Measurements from ENCODE around the gene ZBTB7C. TPM values are rescaled to one million over a fixed set of nuclear protein-coding genes. Genes with fewer than 3 reads are reported as not detected.

The ZBTB7C gene
- polyA plus RNA-seq, 4 donors, result 14.8 to 18.7 (median 17.2) TPM

DNA sequence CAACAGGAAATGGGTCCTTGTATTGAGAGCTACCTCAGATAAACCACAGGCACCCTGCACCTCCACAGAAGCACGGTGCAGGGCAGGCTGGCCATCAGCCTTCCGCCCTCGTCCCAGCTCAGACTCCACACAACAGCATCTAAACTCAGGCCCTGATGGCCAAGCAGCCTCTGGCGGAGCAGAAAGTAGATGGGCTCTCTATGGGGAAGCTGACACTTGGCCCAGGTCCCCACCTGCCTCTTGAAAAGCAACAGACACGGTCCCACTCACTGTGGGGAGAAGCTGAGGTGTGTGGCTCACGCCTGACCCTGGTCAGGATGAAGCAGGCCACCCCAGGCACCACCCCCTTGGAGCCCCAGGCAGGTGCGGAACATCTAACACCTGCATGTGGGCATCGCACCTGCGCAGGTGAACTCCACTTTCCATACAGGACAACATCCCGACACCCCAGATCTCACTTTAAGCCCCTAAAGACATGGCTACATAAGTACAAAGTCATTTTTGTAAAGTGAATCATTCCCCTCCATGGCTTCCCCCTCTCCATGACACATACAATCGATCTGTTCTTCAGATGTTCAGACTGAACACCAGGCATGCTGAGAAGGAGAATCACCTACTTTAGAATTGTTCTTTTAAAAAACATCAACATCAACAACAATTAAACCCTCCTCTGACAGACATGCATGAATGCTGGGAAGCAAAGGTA is 208.4 kb downstream of the ZBTB7C start:
- DNase-seq (ENCODE audit: low read depth in 4 of 4, low spot score in 3 of 4), result no peak

DNA sequence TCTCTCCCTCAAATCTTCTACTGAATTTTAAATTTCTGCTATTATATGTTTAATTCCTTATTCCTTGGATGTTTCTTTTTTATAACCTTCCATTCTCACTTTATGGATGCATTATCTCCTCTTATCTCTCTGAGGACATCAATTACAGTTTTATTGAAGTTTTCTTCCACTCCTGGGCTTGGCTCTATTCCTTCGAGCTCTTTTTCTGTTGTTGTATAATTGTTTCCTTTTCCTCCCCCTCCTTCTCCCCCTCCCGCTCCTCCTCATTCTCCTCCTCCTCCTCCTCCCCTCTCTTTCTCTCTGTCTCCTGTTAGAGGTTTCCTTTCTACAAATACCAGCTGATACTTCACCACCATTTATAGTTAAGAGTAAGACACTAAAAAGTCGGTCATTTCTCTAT is 209.8 kb downstream of the ZBTB7C start:
- DNase-seq (ENCODE audit: low read depth in 4 of 4, low spot score in 3 of 4), result no peak

DNA sequence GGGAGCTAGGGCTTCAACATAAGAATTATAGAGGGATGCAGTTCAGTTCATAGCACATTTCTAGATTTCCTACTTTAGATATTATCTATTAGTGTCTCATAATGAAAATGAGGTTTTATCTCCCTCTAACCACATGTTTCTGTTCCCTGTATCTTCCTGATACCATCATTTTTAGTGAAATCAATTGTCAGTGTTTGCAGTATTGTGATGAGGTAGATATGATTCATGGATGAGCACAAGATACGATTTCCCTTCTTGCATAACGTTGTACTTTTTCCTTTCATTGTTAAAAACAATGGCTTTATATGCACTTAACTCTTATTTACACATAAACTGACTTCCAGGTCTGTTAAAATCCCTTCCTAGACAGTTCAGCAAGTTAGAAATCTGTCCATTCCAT is 211.4 kb downstream of the ZBTB7C start:
- no peak for DNase-seq (ENCODE audit: low read depth in 4 of 4, low spot score in 3 of 4)

DNA sequence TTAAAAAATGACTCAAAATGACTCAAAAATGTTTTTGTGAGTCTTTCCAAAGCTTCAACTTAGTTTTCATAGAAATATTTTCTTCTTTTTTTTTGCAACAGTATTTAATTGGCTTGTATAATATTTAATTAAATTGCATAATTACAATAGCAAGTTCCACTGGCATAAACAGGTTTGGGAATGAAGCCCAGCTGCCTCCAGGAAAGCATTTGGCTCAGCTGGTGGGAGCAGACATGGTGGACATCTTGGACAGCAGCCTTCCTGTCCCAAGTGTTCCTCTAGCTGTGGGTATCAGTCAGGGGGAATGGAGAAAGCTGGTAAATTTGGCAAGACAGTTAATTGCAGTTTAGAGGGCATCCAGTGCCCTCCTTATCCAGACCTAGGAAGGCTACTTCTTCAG is 213.4 kb downstream of the ZBTB7C start:
- DNase-seq (ENCODE audit: low read depth in 4 of 4, low spot score in 3 of 4), result no peak

DNA sequence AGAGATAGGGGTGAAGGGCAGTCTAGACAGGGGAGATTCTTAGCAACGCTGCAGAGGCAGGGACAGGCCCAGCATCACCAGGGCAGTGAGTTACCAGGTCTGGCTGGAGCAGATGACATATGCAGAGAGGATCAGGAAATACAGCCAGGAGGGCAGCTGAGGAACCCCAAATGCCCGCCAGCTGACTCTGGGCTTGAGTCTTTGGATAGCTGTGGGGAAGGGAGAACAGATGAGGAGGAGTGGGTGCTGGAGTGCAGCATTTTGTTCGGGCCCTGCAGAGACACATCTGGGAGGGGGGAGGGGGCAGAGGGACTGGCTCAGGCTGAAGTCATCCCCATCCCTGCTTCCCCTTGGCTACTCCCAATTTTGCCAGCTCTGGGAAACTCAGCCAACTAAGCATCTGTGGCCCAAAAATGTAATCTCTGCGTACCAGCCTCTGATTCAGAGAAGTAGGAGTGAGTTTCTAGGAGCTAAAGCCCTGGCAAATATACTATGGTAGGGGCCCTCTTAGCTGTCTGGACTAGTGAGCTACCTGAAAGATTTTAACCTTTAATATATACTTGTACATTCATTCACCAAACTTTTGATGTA is 214.5 kb downstream of the ZBTB7C start:
- no peak for DNase-seq (ENCODE audit: low read depth in 4 of 4, low spot score in 3 of 4)

DNA sequence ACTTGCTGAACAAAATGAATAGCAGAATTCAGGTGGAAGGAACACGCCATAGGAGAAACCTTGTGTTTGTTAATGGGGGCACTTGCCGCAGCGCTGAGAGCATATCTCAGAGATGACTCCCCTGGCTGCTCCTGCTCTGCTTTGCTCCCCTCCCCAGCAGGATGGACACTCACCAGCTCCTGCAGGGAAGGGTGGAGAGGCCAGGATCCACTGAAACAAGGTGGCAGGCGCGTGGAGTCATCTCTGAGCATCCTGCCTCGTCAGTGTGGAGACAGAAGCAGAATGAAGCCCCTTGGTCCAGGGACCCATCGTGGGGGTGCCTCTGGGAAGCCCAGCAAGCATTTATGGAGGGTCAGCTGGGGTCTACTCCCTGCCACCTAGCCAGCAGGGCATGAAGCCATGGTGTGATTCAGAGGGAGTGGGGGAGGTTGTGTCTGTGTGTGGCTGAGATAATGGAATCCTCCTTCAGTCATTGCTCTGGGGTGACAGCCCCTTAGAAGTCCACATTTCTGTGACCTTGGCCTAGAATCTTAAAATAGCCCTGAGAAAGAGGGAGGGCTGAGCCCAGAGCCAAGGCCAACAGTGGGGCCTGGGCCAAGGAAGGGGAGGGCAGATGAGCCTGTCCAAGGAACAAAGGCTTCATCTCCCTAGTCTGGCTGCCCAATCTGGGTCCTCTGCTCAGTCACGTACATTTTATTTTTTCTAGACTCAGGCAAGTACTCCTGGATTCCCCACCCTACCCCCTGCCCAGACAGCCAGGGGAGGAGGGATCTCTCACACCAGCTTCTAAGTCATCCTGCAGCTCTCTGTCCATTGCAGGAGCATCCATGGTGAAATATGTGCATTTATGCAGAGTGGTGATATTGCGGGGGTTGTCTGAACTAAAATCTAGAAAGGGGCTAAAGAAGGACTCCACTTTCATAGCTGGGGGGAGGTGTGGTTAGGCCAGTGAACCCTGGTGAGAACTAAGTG is 215.4 kb downstream of the ZBTB7C start:
- no peak for DNase-seq (ENCODE audit: low read depth in 4 of 4, low spot score in 3 of 4)

DNA sequence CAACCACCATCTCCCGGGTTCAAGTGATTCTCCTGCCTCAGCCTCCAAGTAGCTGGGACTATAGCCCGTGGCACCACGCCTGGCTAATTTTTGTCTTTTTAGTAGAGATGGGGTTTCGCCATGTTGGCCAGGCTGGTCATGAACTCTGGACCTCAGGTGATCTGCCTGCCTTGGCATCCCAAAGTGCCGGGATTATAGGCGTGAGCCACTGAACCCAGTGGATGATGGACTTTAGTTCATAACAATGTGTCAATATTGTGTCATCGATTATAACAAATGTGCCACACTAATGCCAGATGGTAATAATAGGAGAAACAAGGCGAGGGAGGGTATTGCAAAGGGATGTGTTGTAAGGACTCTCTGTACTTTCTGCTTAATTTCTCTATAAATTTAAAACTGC is 216.6 kb downstream of the ZBTB7C start:
- no peak for DNase-seq (ENCODE audit: low read depth in 4 of 4, low spot score in 3 of 4)

DNA sequence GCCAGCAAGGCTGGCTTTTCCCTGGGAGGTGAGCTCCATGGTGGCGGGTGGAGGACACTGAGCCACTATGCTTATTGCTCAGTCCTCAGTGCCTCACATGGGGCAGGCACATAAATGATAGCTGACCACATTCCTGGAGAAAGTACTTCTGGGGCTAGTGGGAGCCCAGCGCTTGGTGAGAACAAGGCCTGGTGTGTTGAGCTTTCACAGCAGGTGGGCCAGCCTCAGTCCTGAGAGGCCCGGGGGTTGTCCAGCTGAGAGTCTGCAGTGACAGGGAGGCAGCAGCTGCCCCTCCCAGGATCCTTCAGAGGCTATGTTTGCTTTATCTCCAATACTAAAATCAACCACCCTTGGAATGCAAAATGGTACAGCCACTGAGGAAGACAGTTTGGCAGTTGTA is 217.7 kb downstream of the ZBTB7C start:
- no peak for DNase-seq (ENCODE audit: low read depth in 4 of 4, low spot score in 3 of 4)

DNA sequence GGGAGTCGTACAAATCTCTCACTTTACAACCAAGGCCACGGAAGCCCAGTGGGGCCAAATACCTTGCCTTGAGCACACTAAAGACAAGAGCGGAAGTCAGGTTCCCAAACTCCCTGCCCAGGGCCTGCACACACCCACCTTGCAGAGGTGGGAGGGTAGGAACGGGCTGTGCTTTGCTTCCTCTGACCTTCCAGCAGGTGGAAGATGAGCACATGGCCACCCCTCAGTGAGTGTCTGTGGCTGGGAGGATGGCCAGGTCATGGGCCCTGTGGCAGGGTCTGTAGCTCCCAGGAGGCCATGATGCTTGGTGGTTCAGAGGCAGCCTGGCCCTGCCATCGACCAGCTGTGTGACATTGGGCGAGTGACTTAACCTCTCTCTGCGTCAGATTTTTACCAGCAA is 218.2 kb downstream of the ZBTB7C start:
- DNase-seq (ENCODE audit: low read depth in 4 of 4, low spot score in 3 of 4), result no peak

DNA sequence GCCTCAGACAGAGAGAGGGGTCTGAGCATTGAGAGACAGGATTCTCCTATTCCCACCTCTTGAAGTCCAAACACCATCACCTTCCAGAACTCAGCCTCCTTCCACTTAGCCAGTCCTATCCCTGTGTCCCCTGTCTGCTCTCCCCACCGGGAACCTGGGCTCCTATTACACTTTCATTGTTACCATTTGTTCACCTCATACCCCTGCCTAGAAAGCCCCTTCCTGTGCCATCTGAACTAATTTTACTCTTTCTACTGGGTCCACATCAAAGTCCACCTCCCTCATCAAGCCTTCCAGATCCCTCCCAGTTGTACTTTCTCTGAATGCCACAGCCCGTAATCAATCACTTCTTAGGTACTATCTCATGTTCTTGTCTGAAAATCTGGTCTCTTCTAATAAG is 220.6 kb downstream of the ZBTB7C start:
- DNase-seq (ENCODE audit: low read depth in 4 of 4, low spot score in 3 of 4), result no peak

DNA sequence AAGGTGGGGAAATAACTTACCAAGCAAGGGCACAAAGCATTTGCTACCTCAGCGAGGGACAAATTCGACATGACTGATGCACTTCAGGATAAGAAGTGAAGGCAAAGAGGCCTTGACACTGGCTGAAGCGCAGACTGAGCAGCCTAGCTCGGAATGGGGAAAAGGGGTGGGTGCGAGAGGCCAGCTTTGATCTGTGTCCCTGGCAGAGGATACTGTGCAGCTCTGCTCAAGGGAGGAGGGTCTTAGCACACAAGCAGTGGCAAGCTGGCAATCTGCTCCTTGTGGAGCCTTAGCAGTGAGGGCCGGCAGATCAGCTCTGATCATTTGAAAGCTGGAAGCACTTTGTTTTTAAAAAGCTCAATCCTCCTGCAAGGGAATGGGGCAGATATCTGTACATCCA is 222.3 kb downstream of the ZBTB7C start:
- no peak for DNase-seq (ENCODE audit: low read depth in 4 of 4, low spot score in 3 of 4)

DNA sequence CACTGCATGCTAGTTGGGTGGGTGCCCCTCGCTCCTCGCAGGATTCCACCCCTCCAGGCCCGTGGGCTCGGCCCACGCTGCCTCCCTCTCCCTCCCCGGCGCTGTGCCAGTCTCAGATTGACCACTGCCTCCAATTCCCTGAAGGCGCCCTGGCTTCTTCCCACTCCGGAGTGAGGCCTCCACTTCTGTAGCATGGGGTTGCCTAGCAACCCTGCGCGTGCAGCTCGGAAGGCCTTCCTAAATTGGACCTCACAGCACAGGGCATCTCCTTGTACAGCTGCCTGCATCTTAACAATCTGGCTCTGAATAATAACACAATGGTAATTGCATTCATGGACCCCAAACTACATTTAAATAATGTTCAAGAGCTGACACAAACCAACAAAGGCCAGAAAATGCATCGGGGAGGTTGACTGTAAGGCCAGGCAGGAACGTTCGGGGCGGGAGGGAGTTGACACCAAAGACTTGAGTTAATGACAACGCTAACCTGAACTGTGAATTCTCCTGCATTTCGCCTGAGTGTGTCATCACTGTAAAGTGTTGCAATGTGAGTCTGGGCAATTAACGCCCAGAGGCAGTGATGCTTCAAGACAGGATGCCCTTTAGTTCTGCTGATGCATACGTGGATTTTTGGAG is 222.9 kb downstream of the ZBTB7C start:
- no peak for DNase-seq (ENCODE audit: low read depth in 4 of 4, low spot score in 3 of 4)

DNA sequence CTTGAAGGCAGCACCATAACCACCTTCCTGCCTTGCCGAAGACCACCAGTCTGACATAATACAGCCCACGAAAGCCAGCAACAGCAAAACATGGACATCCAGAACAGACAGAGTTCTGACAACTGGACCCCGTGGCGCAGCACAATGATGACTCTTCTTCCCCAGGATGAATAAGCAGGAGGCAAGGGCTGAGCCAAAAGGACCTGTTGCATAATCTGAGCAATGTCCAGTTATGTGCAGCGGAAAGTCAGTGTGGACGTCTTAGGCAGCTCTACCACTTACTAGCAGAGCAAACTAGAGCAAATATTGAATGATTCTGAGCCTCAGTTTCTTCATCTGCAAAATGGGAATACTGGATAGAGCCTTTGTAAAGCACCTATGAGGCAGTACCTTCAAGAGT is 225.1 kb downstream of the ZBTB7C start:
- DNase-seq (ENCODE audit: low read depth in 4 of 4, low spot score in 3 of 4), result no peak

DNA sequence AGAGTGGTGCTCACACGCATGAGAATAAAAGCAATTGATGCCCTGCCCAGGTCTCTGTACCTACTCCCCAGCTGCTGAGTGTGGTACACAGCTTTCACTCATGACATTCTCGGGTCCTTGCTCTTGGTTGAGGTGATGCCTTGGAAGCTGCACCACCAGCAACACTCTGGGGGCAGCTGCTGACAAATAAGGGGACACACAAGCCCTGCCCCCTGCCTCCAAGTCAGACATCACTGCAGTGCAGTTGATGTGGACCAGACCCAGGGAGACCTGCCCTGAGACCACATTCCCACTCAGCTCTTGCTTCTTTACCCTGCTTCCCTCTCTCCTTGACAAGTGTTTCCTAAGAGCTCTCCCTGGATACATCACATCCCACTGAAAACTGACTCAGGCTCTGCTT is 225.6 kb downstream of the ZBTB7C start:
- no peak for DNase-seq (ENCODE audit: low read depth in 4 of 4, low spot score in 3 of 4)

DNA sequence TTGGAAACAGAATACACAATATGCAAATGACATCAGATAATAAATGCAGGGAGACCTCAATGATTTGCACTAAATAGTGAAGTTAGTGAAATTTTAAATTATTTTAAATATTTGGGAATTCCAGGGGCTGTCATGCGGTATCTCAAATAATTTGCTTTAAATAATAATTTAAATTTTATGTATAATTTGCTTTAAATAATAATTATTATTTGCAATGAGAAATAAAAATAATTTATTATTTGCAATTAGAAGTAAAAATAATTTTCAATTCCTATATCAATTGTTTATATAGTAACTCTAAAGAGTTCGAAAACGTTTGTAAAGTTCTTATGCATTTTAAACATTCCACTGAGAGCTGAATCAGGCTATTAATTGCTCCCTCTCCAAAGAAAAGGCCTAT is 226.4 kb downstream of the ZBTB7C start:
- no peak for DNase-seq (ENCODE audit: low read depth in 4 of 4, low spot score in 3 of 4)

DNA sequence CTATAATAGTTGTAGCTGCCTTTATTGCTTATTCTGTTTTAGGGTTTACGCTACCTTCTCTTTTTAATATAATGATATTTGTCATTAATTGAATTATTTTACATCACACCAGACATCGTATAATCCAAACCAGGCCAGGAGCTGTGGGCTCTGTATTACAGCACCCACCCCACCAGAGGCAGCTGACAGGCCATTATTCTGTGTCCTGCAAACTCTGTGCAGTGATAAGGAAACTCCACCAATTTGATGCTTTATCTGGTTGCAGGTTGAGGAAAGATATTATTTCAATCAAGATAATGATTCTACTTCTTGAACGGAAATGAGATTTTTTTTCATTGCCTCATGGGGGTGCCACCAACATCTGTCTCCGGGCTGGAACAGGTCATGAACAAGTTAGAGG is 227.3 kb downstream of the ZBTB7C start:
- DNase-seq (ENCODE audit: low read depth in 4 of 4, low spot score in 3 of 4), result no peak

DNA sequence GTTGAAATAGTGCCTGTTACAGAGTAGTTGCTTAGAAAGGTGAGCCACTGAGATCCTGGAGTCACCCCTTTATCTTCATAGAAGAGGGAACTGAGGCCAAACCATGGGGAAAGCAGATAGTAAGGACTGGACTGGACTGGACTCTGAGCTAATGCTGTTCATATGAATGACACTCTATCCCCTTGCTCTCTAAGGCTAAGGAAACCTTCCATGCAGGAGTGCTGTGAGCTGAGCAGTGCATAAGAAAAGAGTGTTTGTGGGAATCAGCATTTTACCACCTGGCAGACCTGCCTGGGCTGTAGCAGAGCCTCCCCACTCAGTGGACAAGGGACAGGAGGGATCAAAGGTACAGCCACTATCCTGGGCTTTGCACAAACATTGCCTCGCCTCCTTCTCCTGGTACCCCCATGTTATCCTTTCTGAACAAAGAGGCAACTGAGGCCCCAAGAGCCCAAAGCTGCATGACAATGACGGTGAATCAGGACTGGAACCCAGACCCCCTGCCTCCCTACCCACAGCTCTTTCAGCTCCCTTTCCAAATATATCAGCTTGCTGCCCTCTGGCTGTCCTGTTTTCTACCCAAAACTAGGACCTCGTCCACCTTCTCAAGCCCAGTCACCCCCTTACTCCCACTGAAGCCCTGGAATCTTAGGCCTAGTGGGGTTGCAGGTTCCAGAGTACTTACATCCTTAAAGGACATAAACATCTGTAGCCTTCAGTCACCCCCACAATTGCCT is 227.9 kb downstream of the ZBTB7C start:
- no peak for DNase-seq (ENCODE audit: low read depth in 4 of 4, low spot score in 3 of 4)

DNA sequence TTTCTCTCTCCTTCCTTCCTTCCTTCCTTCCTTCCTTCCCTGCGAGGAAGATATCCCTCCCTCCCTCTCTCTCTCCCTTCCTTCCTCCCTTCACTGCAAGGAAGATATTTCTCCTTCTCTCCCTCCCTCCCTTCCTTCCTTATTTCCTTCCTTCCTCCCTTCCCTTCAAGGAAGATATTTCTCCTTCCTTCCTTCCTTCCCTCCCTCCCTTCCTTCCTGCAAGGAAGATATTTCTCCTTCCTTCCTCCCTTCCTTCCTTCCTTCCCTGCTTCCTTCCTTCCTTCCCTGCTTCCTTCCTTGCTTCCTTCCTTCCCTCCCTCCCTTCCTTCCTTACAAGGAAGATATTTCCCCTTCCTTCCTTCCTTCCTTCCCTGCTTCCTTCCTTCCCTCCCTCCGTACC is 229.5 kb downstream of the ZBTB7C start:
- DNase-seq (ENCODE audit: low read depth in 4 of 4, low spot score in 3 of 4), result no peak

DNA sequence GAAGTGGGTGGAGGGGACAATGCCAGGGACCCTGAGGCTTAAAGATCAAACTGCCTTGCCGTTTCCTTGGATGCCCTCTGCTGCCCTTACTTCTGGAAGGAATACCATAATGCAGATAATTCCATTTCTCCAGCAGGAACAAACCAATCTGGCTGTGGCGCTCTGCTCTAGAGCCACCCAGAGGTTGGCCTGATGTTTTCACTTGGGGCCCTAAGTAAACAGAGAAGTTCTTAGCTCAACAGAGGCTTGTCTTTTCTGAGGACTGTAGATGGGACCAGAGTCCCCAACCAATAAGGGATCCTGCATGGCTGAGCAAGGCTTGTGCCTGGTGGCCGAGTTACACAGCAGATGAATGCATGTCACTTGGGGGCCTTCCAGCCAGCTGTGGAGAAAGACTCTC is 230.2 kb downstream of the ZBTB7C start:
- no peak for DNase-seq (ENCODE audit: low read depth in 4 of 4, low spot score in 3 of 4)

DNA sequence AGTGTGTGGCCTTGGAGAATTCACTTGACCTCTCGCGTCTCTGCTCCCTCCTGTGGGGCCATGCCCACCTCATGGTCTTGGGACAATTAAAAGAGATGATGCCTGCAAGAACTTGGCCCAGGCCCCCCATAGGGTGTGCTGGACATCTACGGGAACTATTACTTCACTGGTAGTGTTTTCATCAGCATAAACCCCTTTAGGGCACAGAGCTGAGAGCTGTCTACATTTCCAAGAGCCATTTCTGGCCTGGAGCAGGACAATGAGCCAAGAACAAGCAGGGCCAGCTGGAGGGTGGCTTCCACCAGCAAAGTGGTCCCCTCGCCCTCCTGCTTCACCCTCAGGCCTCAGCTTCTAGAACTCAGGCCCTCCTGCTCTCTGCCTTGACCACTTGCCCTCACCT is 232.3 kb downstream of the ZBTB7C start:
- no peak for DNase-seq (ENCODE audit: low read depth in 4 of 4, low spot score in 3 of 4)
